HG02623 (cell line): ENCODE data around the gene ITPR2.

Experiments used
- ATAC-seq: cut with Tn5 transposase; IDR thresholded peaks from one replicate; pipeline ENCODE4 v1.9.1; 2021; ENCODE audit warnings: moderate library complexity; ENCODE audit not compliant: unreplicated experiment

ITPR2 gene

GRCh38 chr12:26711072-26711471 is 121.9 kb downstream of the ITPR2 start:
- no peak for ATAC-seq

- ATAC-seq, result no peak
These were observed 127.1 kb downstream of the ITPR2 start for GRCh38 chr12:26705851-26706250.

GRCh38 chr12:26704684-26705460 is 128.1 kb downstream of the ITPR2 start:
- no peak for ATAC-seq

GRCh38 chr12:26704214-26704613 is 128.8 kb downstream of the ITPR2 start:
- no peak for ATAC-seq

GRCh38 chr12:26702741-26703140 is 130.3 kb downstream of the ITPR2 start:
- ATAC-seq, result no peak

GRCh38 chr12:26701604-26702215 is 131.3 kb downstream of the ITPR2 start:
- ATAC-seq, result no peak

GRCh38 chr12:26700430-26700829 is 132.6 kb downstream of the ITPR2 start:
- no peak for ATAC-seq

GRCh38 chr12:26699237-26699636 is 133.8 kb downstream of the ITPR2 start:
- ATAC-seq, result no peak

GRCh38 chr12:26698186-26698585 is 134.8 kb downstream of the ITPR2 start:
- no peak for ATAC-seq

GRCh38 chr12:26697217-26697616 is 135.8 kb downstream of the ITPR2 start:
- ATAC-seq, result no peak

GRCh38 chr12:26696613-26697092 is 136.3 kb downstream of the ITPR2 start:
- no peak for ATAC-seq

- no peak for ATAC-seq
These were observed 136.9 kb downstream of the ITPR2 start for GRCh38 chr12:26696048-26696612.

- ATAC-seq, result no peak
These were observed 138.6 kb downstream of the ITPR2 start for GRCh38 chr12:26694402-26694801.

- no peak for ATAC-seq
These were observed 140.6 kb downstream of the ITPR2 start for GRCh38 chr12:26692407-26692806.

GRCh38 chr12:26691234-26691970 is 141.6 kb downstream of the ITPR2 start:
- no peak for ATAC-seq

- no peak for ATAC-seq
These were observed 142.4 kb downstream of the ITPR2 start for GRCh38 chr12:26690601-26691000.

GRCh38 chr12:26689281-26689841 is 143.6 kb downstream of the ITPR2 start:
- ATAC-seq, result no peak

- ATAC-seq, result no peak
These were observed 144.6 kb downstream of the ITPR2 start for GRCh38 chr12:26688344-26688904.

GRCh38 chr12:26686408-26686807 is 146.6 kb downstream of the ITPR2 start:
- ATAC-seq, result no peak

GRCh38 chr12:26684101-26684500 is 148.9 kb downstream of the ITPR2 start:
- no peak for ATAC-seq

GRCh38 chr12:26683443-26683842 is 149.6 kb downstream of the ITPR2 start:
- ATAC-seq, result no peak
